Subcutaneous adipose tissue (tissue), 4 donors: ENCODE data around the gene DNMT1. TPM values are rescaled to one million over a fixed set of nuclear protein-coding genes. Genes with fewer than 3 reads are reported as not detected.

Source experiments
- total RNA-seq, 4 donors: library from RNA; depleted of rRNA; stranded (reverse); fragments of >200 nt; gene quantifications; one replicate each; pipeline ENCODE4 v1.1.0, GENCODE V29; 2016
- TF ChIP-seq, protein P1 (sequence below): fragments of 450-650 bp; IDR thresholded peaks from one replicate; pipeline ENCODE4 v1.5.1; 2016; ENCODE audit warnings: low read depth, mild to moderate bottlenecking, control low read depth, antibody characterized with exemption, moderate library complexity

DNMT1 gene
- total RNA-seq, 4 donors from 2014 or later: 25.5 to 60.7 (median 41.5) TPM

DNA sequence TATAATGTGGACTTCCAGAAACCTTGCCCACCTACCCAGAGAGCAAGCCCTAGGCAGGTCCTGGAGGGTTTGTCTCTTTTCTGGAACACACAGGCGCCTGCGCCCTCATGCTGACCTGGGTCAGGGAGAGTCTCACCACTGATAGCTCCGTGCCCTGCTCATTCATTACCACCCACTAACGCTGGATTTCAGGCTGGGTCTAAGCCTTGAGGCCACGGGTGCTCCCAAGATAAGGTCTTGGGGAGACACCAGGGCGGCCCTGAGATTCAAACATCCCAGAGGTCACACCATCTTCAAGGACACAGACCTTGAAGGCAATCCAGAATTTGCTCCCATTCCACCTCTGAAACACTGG, 31.2 kb upstream of the DNMT1 start:
- TF ChIP-seq, protein P1, sequence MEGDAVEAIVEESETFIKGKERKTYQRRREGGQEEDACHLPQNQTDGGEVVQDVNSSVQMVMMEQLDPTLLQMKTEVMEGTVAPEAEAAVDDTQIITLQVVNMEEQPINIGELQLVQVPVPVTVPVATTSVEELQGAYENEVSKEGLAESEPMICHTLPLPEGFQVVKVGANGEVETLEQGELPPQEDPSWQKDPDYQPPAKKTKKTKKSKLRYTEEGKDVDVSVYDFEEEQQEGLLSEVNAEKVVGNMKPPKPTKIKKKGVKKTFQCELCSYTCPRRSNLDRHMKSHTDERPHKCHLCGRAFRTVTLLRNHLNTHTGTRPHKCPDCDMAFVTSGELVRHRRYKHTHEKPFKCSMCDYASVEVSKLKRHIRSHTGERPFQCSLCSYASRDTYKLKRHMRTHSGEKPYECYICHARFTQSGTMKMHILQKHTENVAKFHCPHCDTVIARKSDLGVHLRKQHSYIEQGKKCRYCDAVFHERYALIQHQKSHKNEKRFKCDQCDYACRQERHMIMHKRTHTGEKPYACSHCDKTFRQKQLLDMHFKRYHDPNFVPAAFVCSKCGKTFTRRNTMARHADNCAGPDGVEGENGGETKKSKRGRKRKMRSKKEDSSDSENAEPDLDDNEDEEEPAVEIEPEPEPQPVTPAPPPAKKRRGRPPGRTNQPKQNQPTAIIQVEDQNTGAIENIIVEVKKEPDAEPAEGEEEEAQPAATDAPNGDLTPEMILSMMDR: no peak

DNA sequence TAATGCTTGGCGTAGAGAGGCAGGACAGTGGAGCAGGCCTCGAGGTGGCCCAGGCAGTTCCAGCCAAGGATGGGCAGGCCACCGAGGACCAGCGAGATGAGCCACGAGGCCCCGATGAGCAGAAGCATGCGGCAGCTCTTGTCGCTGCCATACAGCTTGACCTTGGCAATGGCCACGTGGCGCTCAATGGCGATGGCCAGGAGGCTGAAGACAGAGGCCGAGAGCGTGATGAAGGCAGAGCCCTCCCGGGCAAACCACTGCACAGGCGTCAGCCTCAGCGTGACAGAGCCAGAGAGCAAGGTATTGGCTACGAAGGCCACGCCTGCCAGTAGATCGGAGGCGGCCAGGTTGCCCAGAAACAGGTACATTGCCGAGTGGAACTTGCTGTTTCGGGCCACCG, 29.6 kb upstream of the DNMT1 start:
- TF ChIP-seq, protein P1: no peak

DNA sequence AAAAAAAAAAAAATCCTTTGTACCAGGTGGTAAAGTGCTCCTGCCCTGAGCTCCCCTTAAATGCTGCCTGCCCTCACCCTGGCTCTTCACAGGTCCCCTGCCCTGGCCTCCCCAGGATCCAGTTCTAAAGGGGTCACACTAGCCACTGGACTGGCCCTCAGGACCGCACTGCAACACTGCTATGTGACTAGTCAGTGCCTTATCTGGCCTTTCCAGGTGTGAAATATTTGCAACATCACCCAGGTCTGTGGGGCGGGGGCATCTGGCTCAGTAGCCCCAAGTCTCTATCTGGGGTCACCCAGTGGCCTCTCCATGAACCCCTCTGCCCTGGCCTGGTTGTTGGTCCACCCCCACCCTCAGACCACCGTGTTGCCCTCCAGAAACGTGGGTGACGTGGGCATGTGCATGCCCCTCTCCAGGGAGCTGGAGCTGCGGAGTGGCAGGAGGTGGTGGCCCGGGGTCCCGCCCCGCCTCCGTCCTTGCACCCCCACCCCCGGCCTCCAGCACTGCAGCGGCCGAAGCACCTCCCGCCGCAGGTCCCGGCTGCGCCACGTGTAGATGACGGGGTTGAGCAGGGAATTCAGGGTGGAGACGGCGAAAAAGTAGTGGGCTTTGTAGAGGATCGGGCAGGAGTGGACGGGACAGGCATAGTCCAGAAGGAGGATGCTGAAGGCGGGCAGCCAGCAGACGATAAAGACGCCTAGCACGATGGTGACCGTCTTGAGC, 28.9 kb upstream of the DNMT1 start:
- TF ChIP-seq, protein P1: no peak

DNA sequence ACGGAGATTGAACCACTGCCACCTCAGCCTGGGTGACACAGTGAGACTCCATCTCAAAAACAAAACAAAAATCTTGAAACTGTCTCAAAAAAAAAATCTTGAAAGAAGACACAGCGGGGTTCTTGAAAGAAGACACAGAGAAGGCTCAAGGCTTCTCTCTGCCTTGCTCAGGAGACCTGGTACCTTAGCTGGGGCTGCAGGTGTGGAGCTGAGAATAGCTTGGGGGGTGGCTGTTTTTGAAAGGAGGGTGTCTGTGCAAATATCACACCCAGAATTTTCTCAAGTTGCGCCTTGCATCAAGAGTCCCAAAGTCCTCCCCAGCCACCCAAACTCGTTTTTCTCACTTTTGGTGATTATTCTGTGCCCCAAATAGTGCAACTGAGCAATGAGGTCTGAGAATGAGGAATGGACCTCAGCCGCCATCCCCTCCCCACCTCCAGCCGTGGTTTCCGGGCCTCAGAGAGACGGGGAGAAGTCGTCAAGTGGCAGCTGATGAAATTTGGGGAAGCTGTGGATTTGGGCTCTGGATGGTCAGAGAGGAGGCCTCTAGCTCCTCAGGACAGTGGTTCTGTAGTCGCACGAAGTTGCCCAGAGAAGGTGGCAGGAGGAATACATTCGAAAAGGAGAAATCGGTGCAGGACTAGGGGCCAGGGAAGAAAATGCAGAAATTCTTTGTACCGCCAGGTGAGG, 27.6 kb upstream of the DNMT1 start:
- TF ChIP-seq, protein P1: no peak

DNA sequence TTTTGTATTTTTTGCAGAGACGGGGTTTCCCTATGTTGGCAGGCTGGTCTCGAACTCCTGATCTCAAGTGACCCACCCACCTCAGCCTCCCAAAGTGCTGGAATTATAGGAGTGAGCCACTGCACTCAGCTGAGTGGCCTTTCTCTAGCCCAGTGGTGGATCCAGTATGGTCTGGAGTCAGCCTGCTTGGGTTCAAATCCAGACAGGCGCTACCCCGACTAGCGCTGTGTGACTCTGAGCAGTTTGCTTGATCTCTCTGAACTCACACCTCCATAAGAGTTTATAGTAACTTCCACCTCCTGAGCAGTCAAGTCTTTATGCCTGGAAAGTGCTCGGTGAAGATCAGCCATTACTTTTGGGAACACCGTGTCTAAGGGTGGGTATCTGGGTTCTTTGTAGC, 25.9 kb upstream of the DNMT1 start:
- TF ChIP-seq, protein P1: no peak

DNA sequence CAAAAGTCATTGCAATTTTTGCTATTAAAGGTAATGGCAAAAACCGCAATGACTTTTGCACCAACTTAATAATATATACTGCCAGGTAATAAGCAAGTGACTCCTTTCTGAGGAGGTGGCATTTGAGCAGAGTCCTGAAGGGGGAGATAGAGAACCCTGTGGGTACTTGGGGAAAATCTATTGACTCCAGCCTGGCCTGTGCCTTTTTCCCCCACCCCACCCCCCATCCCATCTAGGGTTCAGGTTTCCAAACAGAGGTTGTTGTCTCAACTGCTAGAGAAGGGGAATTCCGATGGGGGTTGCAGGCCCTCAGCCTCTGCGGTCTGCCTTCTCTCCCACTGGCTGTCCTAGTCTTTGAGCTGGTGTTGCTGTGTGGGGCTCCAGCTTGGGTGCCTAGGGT, 24.9 kb upstream of the DNMT1 start:
- TF ChIP-seq, protein P1: no peak

DNA sequence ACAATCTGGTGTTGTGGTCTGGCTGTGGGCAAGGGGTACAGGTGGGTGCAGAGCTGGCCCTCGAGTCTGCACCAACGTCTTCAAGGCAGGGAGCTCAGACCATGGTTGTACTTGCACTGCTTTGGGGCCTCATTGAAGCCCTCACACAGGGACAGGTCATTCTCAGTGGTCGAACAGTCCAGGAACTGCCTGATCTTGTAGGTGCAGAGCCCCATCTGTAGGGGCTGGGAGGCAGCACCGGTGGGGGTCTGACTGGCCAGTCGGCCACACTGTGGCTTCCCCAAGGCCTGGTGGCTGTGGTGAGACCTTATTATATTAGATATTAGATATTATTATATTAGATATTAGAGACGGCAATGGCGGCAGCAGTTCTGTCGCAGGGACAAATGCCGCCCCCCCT, 22.3 kb upstream of the DNMT1 start:
- TF ChIP-seq, protein P1: no peak
